Activated CD8-positive, alpha-beta T cell treated with anti-CD3 and anti-CD28 coated beads for 36 hours (primary cell): ENCODE results near the gene SLC38A1. TPM values are rescaled to one million over a fixed set of nuclear protein-coding genes. Genes with fewer than 3 reads are reported as not detected.

Source experiments
- ATAC-seq: fragments of 200-7000 bp; cut with Tn5 transposase; one replicate; pipeline ENCODE4 v1.10.0; 2021; ENCODE audit warnings: mild to moderate bottlenecking, moderate library complexity
- CTCF ChIA-PET: fragments of 350-600 bp; sonication (Branson Sonifier 250); formaldehyde crosslinking; loops from one replicate; lab custom pipeline; 2021; ENCODE audit warnings: antibody characterized with exemption; lab: Charles Lee
- POLR2A ChIA-PET: fragments of 350-600 bp; sonication (Branson Sonifier 250); formaldehyde crosslinking; loops from one replicate; lab custom pipeline; 2021; ENCODE audit warnings: antibody characterized with exemption; lab: Charles Lee
- DNase-seq: peaks from one replicate; pipeline ENCODE4 v3.0.0-alpha.2; 2020
- H3K27ac Mint-ChIP-seq: one replicate; pipeline ENCODE4 v1.8.0; 2021; ENCODE audit warnings: mild to moderate bottlenecking, mixed read lengths
- H3K27me3 Mint-ChIP-seq: one replicate; pipeline ENCODE4 v1.8.0; 2021; ENCODE audit warnings: mixed read lengths
- H3K36me3 Mint-ChIP-seq: one replicate; pipeline ENCODE4 v1.8.0; 2021; ENCODE audit warnings: low read depth, mixed read lengths
- H3K4me1 Mint-ChIP-seq: one replicate; pipeline ENCODE4 v1.8.0; 2021; ENCODE audit warnings: low read depth, mixed read lengths
- H3K4me3 Mint-ChIP-seq: one replicate; pipeline ENCODE4 v1.8.0; 2021; ENCODE audit warnings: mild to moderate bottlenecking, moderate library complexity, mixed read lengths
- H3K9me3 Mint-ChIP-seq: one replicate; pipeline ENCODE4 v1.8.0; 2021; ENCODE audit warnings: mixed read lengths
- intact Hi-C: fragments of 100-400 bp; cut with micrococcal nuclease; formaldehyde crosslinking; loops from one replicate; pipeline ENCODE4 v1.10.0; 2022
- total RNA-seq, 2 experiments: library from RNA; stranded (reverse); gene quantifications; one replicate each; pipeline ENCODE4 v1.2.3, GENCODE V29; 2021
- TF ChIP-seq, protein P1 (sequence below): fragments of 200-600 bp; IDR thresholded peaks from one replicate; pipeline ENCODE4 v1.8.0; 2022; ENCODE audit warnings: antibody characterized with exemption, mild to moderate bottlenecking

SLC38A1 gene
- total RNA-seq, 2 experiments from 2014 or later, result 167 to 168 TPM

DNA sequence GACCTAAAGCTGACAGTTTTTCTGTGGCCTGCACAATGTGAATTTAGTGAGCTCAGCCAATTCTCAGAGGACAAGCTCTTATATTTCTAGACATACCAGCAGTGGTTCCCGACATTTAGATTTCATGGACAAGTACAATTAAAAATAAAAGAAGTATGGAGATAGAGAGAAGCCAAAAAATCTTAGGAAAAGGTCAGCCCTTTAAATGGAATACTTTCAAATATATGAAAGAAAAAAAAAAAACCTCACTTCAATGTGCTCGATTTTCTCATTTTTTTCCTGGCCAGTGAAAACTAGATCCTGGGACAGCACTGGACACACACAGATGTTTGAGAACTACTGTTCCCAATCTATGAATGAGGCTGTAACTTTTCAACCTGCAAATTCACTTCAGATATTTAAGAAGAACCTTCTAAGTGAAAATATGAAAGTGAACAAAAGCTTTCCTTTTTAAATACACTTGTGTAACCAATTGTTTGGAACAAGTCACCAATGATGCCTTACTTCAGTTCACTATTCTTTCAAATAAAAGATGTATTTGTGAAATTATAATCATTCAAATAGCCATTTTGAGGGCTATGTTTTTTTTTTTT is 109.4 kb downstream of the SLC38A1 start:
- Mint-ChIP-seq H3K36me3 (peaks cover 8% of the 10 kb centered on the region), H3K9me3 (peaks cover 12% of the 10 kb centered on the region), H3K27ac (no peak overlapping the region), H3K4me1 (peaks cover 17% of the 10 kb centered on the region), H3K4me3 (no peak overlapping the region), H3K27me3 (no peaks in the 10 kb centered on the region)
- POLR2A ChIA-PET, result interaction anchor here (1.0 to 3.1 kb wide), 2 partner anchors 107 to 111 kb away, joined by 3 to 9 read pairs; no protein-coding TSS in a partner anchor
- ATAC-seq (no peak), DNase-seq (no peak)
- TF ChIP-seq, protein P1, sequence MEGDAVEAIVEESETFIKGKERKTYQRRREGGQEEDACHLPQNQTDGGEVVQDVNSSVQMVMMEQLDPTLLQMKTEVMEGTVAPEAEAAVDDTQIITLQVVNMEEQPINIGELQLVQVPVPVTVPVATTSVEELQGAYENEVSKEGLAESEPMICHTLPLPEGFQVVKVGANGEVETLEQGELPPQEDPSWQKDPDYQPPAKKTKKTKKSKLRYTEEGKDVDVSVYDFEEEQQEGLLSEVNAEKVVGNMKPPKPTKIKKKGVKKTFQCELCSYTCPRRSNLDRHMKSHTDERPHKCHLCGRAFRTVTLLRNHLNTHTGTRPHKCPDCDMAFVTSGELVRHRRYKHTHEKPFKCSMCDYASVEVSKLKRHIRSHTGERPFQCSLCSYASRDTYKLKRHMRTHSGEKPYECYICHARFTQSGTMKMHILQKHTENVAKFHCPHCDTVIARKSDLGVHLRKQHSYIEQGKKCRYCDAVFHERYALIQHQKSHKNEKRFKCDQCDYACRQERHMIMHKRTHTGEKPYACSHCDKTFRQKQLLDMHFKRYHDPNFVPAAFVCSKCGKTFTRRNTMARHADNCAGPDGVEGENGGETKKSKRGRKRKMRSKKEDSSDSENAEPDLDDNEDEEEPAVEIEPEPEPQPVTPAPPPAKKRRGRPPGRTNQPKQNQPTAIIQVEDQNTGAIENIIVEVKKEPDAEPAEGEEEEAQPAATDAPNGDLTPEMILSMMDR, result no peak
- intact Hi-C loops, result no loop called here
- CTCF ChIA-PET, result interaction anchor here (1.4 to 1.5 kb wide), 2 partner anchors 9 to 144 kb away, joined by 4 read pairs; no protein-coding TSS in a partner anchor

DNA sequence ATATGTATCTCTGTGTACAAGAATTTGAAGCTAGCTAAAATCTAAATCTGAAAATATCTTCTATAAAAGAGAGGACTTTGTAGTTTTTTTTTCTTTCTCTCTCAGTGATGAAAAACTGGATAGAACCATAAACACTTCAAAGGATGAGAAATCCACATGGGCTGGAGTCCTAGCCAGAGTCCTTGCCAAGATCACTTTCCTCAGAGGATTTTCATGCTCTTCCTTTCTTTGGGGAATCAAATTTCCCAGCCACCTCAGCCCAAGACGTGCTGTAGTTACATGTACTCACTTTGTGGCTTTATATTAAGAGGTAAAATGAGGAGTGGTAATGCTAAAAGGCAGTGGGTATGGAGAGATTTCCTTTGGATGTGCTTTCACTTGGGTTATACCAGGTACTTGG is 110.3 kb downstream of the SLC38A1 start:
- TF ChIP-seq, protein P1, result no peak
- Mint-ChIP-seq H3K27me3 (no peaks in the 10 kb centered on the region), H3K9me3 (peaks cover 12% of the 10 kb centered on the region), H3K36me3 (peaks cover 8% of the 10 kb centered on the region), H3K27ac (no peak overlapping the region), H3K4me1 (peaks cover 19% of the 10 kb centered on the region), H3K4me3 (no peak overlapping the region)
- intact Hi-C loops, result no loop called here
- ChIA-PET POLR2A (interaction anchor here (0.6 to 3.1 kb wide), 2 partner anchors 100 to 112 kb away, joined by 7 to 9 read pairs; no protein-coding TSS in a partner anchor), CTCF (no interaction called here)
- ATAC-seq (no peak), DNase-seq (no peak)

DNA sequence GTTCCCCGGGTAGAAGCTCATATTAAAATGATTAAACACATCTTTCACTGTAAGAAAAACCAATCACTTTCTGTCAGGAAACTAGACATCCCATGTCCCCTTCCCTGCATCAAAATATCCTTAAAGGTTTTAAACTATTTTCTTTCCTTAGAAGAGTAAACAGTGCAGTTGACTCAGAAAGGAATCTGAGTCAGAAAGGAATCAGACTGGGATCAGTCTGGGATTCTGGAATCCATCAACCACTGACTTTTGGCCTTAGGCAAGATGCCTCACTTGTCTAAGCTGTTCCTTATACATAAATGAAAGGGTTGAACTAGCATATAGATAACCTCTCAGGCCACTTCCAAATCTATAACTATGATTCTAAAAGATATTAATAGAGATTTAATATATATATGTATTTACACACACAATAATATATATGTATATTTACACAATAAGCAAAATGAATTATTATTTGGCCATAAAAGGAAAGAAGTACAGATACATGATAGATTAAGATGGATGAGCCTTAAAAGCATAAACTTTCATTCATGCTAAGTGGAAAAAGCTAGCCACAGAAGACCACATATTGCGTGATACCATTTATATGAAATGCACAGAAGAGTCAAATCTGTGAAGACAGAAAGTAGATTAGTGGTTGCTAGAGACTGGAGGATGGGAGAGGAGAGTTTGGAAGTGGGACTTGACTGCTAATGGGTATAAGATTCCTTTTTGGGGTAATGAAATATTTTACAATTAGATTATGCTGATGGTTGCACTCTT is 114.4 kb downstream of the SLC38A1 start:
- intact Hi-C loops, result no loop called here
- ATAC-seq, result no peak
- POLR2A ChIA-PET, result interaction anchor here (0.8 to 1.8 kb wide), 3 partner anchors 25 to 115 kb away, joined by 3 to 5 read pairs (median 4); partner anchors contain the start of gene SLC38A1
- H3K27me3 Mint-ChIP-seq, result no peaks in the 10 kb centered on the region
- no peak for DNase-seq
- CTCF ChIA-PET, result interaction anchor here (0.7 to 3.4 kb wide), 11 partner anchors 14 to 830 kb away, joined by 3 to 22 read pairs (median 4); no protein-coding TSS in a partner anchor
- H3K4me1 Mint-ChIP-seq, result peaks cover 19% of the 10 kb centered on the region
- TF ChIP-seq, protein P1, result no peak
- H3K9me3 Mint-ChIP-seq, result peaks cover 9% of the 10 kb centered on the region
- peaks cover 8% of the 10 kb centered on the region for H3K36me3 Mint-ChIP-seq
- no peak overlapping the region for H3K27ac Mint-ChIP-seq
- no peak overlapping the region for H3K4me3 Mint-ChIP-seq

DNA sequence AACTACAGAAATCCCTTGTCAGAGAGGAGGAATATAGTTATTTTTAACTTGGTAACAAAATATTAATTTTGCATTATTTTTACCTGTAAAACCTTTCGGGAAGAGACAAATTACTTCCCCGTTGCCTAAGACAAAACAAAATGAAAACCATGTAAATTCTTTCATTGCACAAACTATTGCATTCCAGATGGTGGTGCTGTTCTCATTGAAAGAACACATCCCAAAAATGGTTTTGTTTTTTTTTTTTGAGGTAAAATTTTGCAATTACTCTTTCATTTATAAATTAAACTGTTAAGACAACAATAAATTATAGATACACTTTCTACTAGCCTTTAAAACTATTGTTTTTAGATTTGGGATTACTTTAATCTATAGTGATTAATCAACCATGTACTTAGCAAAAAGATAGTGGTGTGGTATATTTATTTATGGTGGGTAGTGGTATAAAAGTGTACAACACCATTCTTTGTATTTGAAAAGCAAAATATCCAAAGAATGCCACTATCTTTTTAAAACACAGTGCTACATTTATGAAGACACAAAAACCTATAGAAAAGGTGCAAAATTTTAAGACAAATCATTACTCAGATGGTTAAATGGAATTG is 115.5 kb downstream of the SLC38A1 start:
- CTCF ChIA-PET, result interaction anchor here (0.7 to 3.4 kb wide), 12 partner anchors 15 to 831 kb away, joined by 3 to 22 read pairs (median 4); no protein-coding TSS in a partner anchor
- no peak overlapping the region for H3K4me3 Mint-ChIP-seq
- H3K27me3 Mint-ChIP-seq, result peaks cover 1% of the 10 kb centered on the region
- TF ChIP-seq, protein P1, result peak; percentile 85
- intact Hi-C loops, result no loop called here
- no peak for DNase-seq
- POLR2A ChIA-PET, result interaction anchor here (0.8 to 1.8 kb wide), 2 partner anchors 26 to 116 kb away, joined by 3 to 5 read pairs; partner anchors contain the start of gene SLC38A1
- peaks cover 8% of the 10 kb centered on the region for H3K36me3 Mint-ChIP-seq
- no peak overlapping the region for H3K27ac Mint-ChIP-seq
- peaks cover 9% of the 10 kb centered on the region for H3K9me3 Mint-ChIP-seq
- peaks cover 15% of the 10 kb centered on the region for H3K4me1 Mint-ChIP-seq
- peak; percentile 39 for ATAC-seq
